Osteoblast (primary cell): ENCODE measurements around the gene DBP. TPM values are rescaled to one million over a fixed set of nuclear protein-coding genes. Genes with fewer than 3 reads are reported as not detected.

Experiments used
- DNase-seq: peaks from one replicate; pipeline ENCODE4 v3.0.0; 2011; ENCODE audit warnings: low spot score, mixed read lengths; ENCODE audit not compliant: insufficient read length; ENCODE audit errors: missing footprints
- H2AFZ ChIP-seq: 2 replicates; pipeline ENCODE4 v1.6.0; 2011; ENCODE audit warnings: mild to moderate bottlenecking, low read length
- H3K27ac ChIP-seq: 2 replicates; pipeline ENCODE4 v1.5.1; 2011; ENCODE audit warnings: mild to moderate bottlenecking, low read depth, low read length, moderate library complexity
- H3K27me3 ChIP-seq: 2 replicates; pipeline ENCODE4 v1.6.0; 2012; ENCODE audit warnings: mild to moderate bottlenecking, control low read depth, inconsistent platforms, low read length, moderate library complexity; ENCODE audit not compliant: insufficient read depth
- H3K36me3 ChIP-seq: 2 replicates; pipeline ENCODE4 v1.5.1; 2011; ENCODE audit warnings: mild to moderate bottlenecking, low read length, control low read depth, moderate library complexity; ENCODE audit not compliant: insufficient read depth
- H3K4me1 ChIP-seq: 2 replicates; pipeline ENCODE4 v1.5.1; 2011; ENCODE audit warnings: mild to moderate bottlenecking, low read length, control low read depth, moderate library complexity; ENCODE audit not compliant: insufficient read depth
- H3K4me2 ChIP-seq: 2 replicates; pipeline ENCODE4 v1.6.0; 2011; ENCODE audit warnings: mild to moderate bottlenecking, low read length; ENCODE audit not compliant: insufficient read depth
- H3K4me3 ChIP-seq: fragments of 200-600 bp; sonication (generic); 3 replicates; pipeline ENCODE4 v1.5.1; 2012; ENCODE audit warnings: mild to moderate bottlenecking, low read length, inconsistent platforms; ENCODE audit not compliant: insufficient read depth
- H3K79me2 ChIP-seq: 2 replicates; pipeline ENCODE4 v1.6.0; 2012; ENCODE audit warnings: mild to moderate bottlenecking, low read length, control low read depth, inconsistent platforms; ENCODE audit not compliant: insufficient read depth
- H3K9me3 ChIP-seq: 2 replicates; pipeline ENCODE4 v1.5.1; 2011; ENCODE audit warnings: low read depth, low read length, control low read depth
- H4K20me1 ChIP-seq: 2 replicates; pipeline ENCODE4 v1.6.0; 2012; ENCODE audit warnings: mild to moderate bottlenecking, low read length, control low read depth; ENCODE audit not compliant: insufficient read depth
- CTCF ChIP-seq: IDR thresholded peaks from 2 replicates; pipeline ENCODE4 v1.5.1; 2011; ENCODE audit warnings: mild to moderate bottlenecking, low read depth, low read length, moderate library complexity; ENCODE audit errors: extremely low read depth
- total RNA-seq: library from RNA; depleted of rRNA; stranded (reverse); fragments of >200 nt; gene quantifications from 2 replicates; pipeline ENCODE4 v1.2.3, GENCODE V29; 2012

DBP gene
- total RNA-seq, 1 donor, result 14.5 TPM

GRCh38 chr19:48637449-48637947 is 319 bp upstream of the DBP start:
- peaks cover 5% of the 10 kb centered on the region for H3K27me3 ChIP-seq
- DNase-seq, result peak; percentile 100
- TF ChIP-seq CTCF, result no peak
- no peaks in the 10 kb centered on the region for H3K79me2 ChIP-seq
- H3K4me1 ChIP-seq, result peaks cover 51% of the 10 kb centered on the region
- no peaks in the 10 kb centered on the region for H3K36me3 ChIP-seq
- peak overlapping the region; percentile 73 for H3K4me2 ChIP-seq
- peak overlapping the region; percentile 70 for H3K4me3 ChIP-seq
- H2AFZ ChIP-seq, result peak overlapping the region; percentile 85
- no peaks in the 10 kb centered on the region for H3K9me3 ChIP-seq
- H4K20me1 ChIP-seq, result no peaks in the 10 kb centered on the region
- peak overlapping the region; percentile 47 for H3K27ac ChIP-seq

GRCh38 chr19:48635966-48636858 is 967 bp downstream of the DBP start:
- no peak for TF ChIP-seq CTCF
- Histone ChIP-seq H3K4me2 (peak overlapping the region; percentile 73), H3K27ac (no peak overlapping the region), H2AFZ (no peak overlapping the region), H3K4me1 (peaks cover 55% of the 10 kb centered on the region), H3K27me3 (peaks cover 5% of the 10 kb centered on the region), H3K4me3 (peak overlapping the region; percentile 70), H3K9me3 (no peaks in the 10 kb centered on the region), H3K79me2 (no peaks in the 10 kb centered on the region), H3K36me3 (no peaks in the 10 kb centered on the region), H4K20me1 (no peaks in the 10 kb centered on the region)
- peak; percentile 86 for DNase-seq

GRCh38 chr19:48635263-48635965 is 1.8 kb downstream of the DBP start:
- no peak for TF ChIP-seq CTCF
- Histone ChIP-seq H3K27ac (peak overlapping the region; percentile 71), H3K4me3 (peak overlapping the region; percentile 70)

More at GRCh38 chr19:48635263-48635965, 1.8 kb downstream of the DBP start:
- H3K27me3 ChIP-seq, result peaks cover 5% of the 10 kb centered on the region
- DNase-seq, result peak; percentile 96
- no peaks in the 10 kb centered on the region for H4K20me1 ChIP-seq
- no peaks in the 10 kb centered on the region for H3K79me2 ChIP-seq
- H2AFZ ChIP-seq, result no peak overlapping the region
- H3K4me2 ChIP-seq, result peak overlapping the region; percentile 73
- H3K4me1 ChIP-seq, result peaks cover 55% of the 10 kb centered on the region
- H3K9me3 ChIP-seq, result no peaks in the 10 kb centered on the region
- no peaks in the 10 kb centered on the region for H3K36me3 ChIP-seq
